ENCODE data around the gene BCL6.

GRCh38 chr3:187729598-187729997 lies 15.7 kb downstream of the BCL6 start:
- TF ChIP-seq POLR2A (IDR thresholded peaks at IDR 0.05) = no peak
- TF ChIP-seq, protein P1, sequence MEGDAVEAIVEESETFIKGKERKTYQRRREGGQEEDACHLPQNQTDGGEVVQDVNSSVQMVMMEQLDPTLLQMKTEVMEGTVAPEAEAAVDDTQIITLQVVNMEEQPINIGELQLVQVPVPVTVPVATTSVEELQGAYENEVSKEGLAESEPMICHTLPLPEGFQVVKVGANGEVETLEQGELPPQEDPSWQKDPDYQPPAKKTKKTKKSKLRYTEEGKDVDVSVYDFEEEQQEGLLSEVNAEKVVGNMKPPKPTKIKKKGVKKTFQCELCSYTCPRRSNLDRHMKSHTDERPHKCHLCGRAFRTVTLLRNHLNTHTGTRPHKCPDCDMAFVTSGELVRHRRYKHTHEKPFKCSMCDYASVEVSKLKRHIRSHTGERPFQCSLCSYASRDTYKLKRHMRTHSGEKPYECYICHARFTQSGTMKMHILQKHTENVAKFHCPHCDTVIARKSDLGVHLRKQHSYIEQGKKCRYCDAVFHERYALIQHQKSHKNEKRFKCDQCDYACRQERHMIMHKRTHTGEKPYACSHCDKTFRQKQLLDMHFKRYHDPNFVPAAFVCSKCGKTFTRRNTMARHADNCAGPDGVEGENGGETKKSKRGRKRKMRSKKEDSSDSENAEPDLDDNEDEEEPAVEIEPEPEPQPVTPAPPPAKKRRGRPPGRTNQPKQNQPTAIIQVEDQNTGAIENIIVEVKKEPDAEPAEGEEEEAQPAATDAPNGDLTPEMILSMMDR (IDR thresholded peaks at IDR 0.05) = no peak

Measured in uterus (tissue), 2 donors.